ENCODE data around the gene PAPPA. TPM values are rescaled to one million over a fixed set of nuclear protein-coding genes. Genes with fewer than 3 reads are reported as not detected.

The PAPPA gene
- total RNA-seq, 1 experiment from 2014 or later: 3.9 TPM

- CTCF ChIA-PET: no interaction called here
- no peaks in the 10 kb centered on the region for H3F3A ChIP-seq (ENCODE audit: insufficient read depth, low read depth)
Measured at GRCh38 chr9:116370556-116370955, 217.0 kb downstream of the PAPPA start.

GRCh38 chr9:116372081-116372673 is 218.6 kb downstream of the PAPPA start:
- H3K36me3 ChIP-seq (ENCODE audit: low read depth): no peaks in the 10 kb centered on the region
- H3F3A ChIP-seq (ENCODE audit: insufficient read depth, low read depth): peaks cover 4% of the 10 kb centered on the region; the same call in 1 of the 2 replicates
- no peak overlapping the region for H3K4me2 ChIP-seq
- no peak for DNase-seq
- H3K9me3 ChIP-seq (ENCODE audit: insufficient read depth, low read depth): no peaks in the 10 kb centered on the region
- H3K27ac ChIP-seq: no peak overlapping the region
- ChIA-PET CTCF (no interaction called here), POLR2A (ENCODE audit: unreplicated experiment) (no interaction called here)
- no peak for TF ChIP-seq CTCF (conservative IDR thresholded peaks at IDR 0.05)
- TF ChIP-seq EZH2 (IDR thresholded peaks at IDR 0.05; ENCODE audit: low read depth): no peak
- H2AFZ ChIP-seq: no peak overlapping the region
- intact Hi-C loops (cut with micrococcal nuclease; ENCODE audit: unreplicated experiment): no loop called here
- BruUV-seq (replicated peaks): no TSS peak
- no peaks in the 10 kb centered on the region for H3K79me2 ChIP-seq (ENCODE audit: low read depth)
- no peaks in the 10 kb centered on the region for H3K9me2 ChIP-seq (ENCODE audit: insufficient read depth)
- H3K4me1 ChIP-seq (replicated peaks; ENCODE audit: insufficient read depth): peaks cover 7% of the 10 kb centered on the region
- no peaks in the 10 kb centered on the region for H4K20me1 ChIP-seq (ENCODE audit: insufficient read depth)
- H3K27me3 ChIP-seq (ENCODE audit: insufficient read depth, low read depth): no peaks in the 10 kb centered on the region
- H3K4me3 ChIP-seq: no peak overlapping the region

More at GRCh38 chr9:116370556-116370955, 217.0 kb downstream of the PAPPA start:
- TF ChIP-seq EZH2 (IDR thresholded peaks at IDR 0.05; ENCODE audit: low read depth) (no peak), CTCF (conservative IDR thresholded peaks at IDR 0.05) (no peak)
- H3K79me2 ChIP-seq (ENCODE audit: low read depth): no peaks in the 10 kb centered on the region
- H3K4me3 ChIP-seq: no peak overlapping the region
- H3K4me1 ChIP-seq (replicated peaks; ENCODE audit: insufficient read depth): no peaks in the 10 kb centered on the region
- no peaks in the 10 kb centered on the region for H3K36me3 ChIP-seq (ENCODE audit: low read depth)
- H3K9me3 ChIP-seq (ENCODE audit: insufficient read depth, low read depth): no peaks in the 10 kb centered on the region
- DNase-seq: no peak
- no peak overlapping the region for H2AFZ ChIP-seq
- no peaks in the 10 kb centered on the region for H4K20me1 ChIP-seq (ENCODE audit: insufficient read depth)
- H3K27ac ChIP-seq: no peak overlapping the region
- POLR2A ChIA-PET (ENCODE audit: unreplicated experiment): no interaction called here
- intact Hi-C loops (cut with micrococcal nuclease; ENCODE audit: unreplicated experiment): no loop called here
- H3K4me2 ChIP-seq: no peak overlapping the region
- no peaks in the 10 kb centered on the region for H3K27me3 ChIP-seq (ENCODE audit: insufficient read depth, low read depth)
- H3K9me2 ChIP-seq (ENCODE audit: insufficient read depth): no peaks in the 10 kb centered on the region
- BruUV-seq (replicated peaks): no TSS peak

GRCh38 chr9:116372786-116373185 is 219.2 kb downstream of the PAPPA start:
- no peaks in the 10 kb centered on the region for H3K27me3 ChIP-seq (ENCODE audit: insufficient read depth, low read depth)
- H3K27ac ChIP-seq: no peak overlapping the region
- POLR2A ChIA-PET (ENCODE audit: unreplicated experiment): no interaction called here
- H3K4me3 ChIP-seq: no peak overlapping the region
- peaks cover 14% of the 10 kb centered on the region for H3K4me1 ChIP-seq (replicated peaks; ENCODE audit: insufficient read depth)
- no peaks in the 10 kb centered on the region for H3K9me2 ChIP-seq (ENCODE audit: insufficient read depth)
- no peaks in the 10 kb centered on the region for H3K36me3 ChIP-seq (ENCODE audit: low read depth)
- no peaks in the 10 kb centered on the region for H3K79me2 ChIP-seq (ENCODE audit: low read depth)
- intact Hi-C loops (cut with micrococcal nuclease; ENCODE audit: unreplicated experiment): no loop called here
- BruUV-seq (replicated peaks): no TSS peak
- CTCF ChIA-PET: no interaction called here
- no peak overlapping the region for H3K4me2 ChIP-seq
- no peak for DNase-seq
- no peak for TF ChIP-seq EZH2 (IDR thresholded peaks at IDR 0.05; ENCODE audit: low read depth)
- no peak for TF ChIP-seq CTCF (conservative IDR thresholded peaks at IDR 0.05)
- H3K9me3 ChIP-seq (ENCODE audit: insufficient read depth, low read depth): no peaks in the 10 kb centered on the region
- no peak overlapping the region for H2AFZ ChIP-seq
- no peaks in the 10 kb centered on the region for H4K20me1 ChIP-seq (ENCODE audit: insufficient read depth)
- H3F3A ChIP-seq (ENCODE audit: insufficient read depth, low read depth): peaks cover 4% of the 10 kb centered on the region; the same call in 1 of the 2 replicates

Data from PC-9 (cell line).